K562 (cell line): Measurements from ENCODE around the gene ZSWIM4. TPM values are rescaled to one million over a fixed set of nuclear protein-coding genes. Genes with fewer than 3 reads are reported as not detected.

Source experiments
- CBX3 ChIP-seq, 2 experiments: IDR thresholded peaks; 1 replicate in 1 of 2; 2 replicates in 1 of 2; pipeline ENCODE4 v1.6.1; 2012; ENCODE audit warnings: inconsistent platforms in 2 of 2, low read length in 2 of 2, borderline replicate concordance in 1 of 2, control low read depth in 1 of 2
- DEAF1 ChIP-seq: fragments of 450-650 bp; formaldehyde crosslinking; IDR thresholded peaks from 2 replicates; pipeline ENCODE4 v1.4.0; 2020; ENCODE audit warnings: mild to moderate bottlenecking, moderate library complexity
- HDAC1 ChIP-seq, 2 experiments: fragments of 450-650 bp; IDR thresholded peaks; 2 replicates each; pipeline ENCODE4 v1.6.1; 2016 to 2017; ENCODE audit warnings: inconsistent platforms in 1 of 2, mild to moderate bottlenecking in 1 of 2, moderate library complexity in 1 of 2
- HNRNPUL1 ChIP-seq: fragments of 200-400 bp; formaldehyde crosslinking; IDR thresholded peaks from 2 replicates; pipeline ENCODE4 v1.6.1; 2017; ENCODE audit warnings: low read length
- JUND ChIP-seq, 2 experiments: IDR thresholded peaks; 2 replicates in 1 of 2; 3 replicates in 1 of 2; pipeline ENCODE4 v1.6.1; 2011; ENCODE audit warnings: borderline replicate concordance in 2 of 2, low read depth in 2 of 2, low read length in 2 of 2, improper control_type of control experiment in 1 of 2, missing biosample characterization in 1 of 2, missing genetic modification characterization in 1 of 2, missing genetic modification reagents in 1 of 2
- MEIS2 ChIP-seq: fragments of 450-650 bp; IDR thresholded peaks from 2 replicates; pipeline ENCODE4 v1.6.1; 2014; ENCODE audit warnings: mild to moderate bottlenecking; ENCODE audit not compliant: partially characterized antibody
- MTF1 ChIP-seq: fragments of 250-450 bp; sonication (Bioruptor Pico); IDR thresholded peaks from 2 replicates; pipeline ENCODE4 v1.9.0; 2021; ENCODE audit warnings: moderate library complexity, mild to moderate bottlenecking, inconsistent platforms, borderline replicate concordance
- MYNN ChIP-seq, 2 experiments: sonication (generic); formaldehyde crosslinking in 1 of 2; IDR thresholded peaks; 2 replicates each; pipeline versions ENCODE4 v1.5.0 to v1.6.1; 2016 to 2020; ENCODE audit warnings: antibody characterized with exemption in 1 of 2, missing genetic modification reagents in 1 of 2
- NELFE ChIP-seq: IDR thresholded peaks from 2 replicates; pipeline ENCODE4 v1.6.1; 2011; ENCODE audit warnings: mild to moderate bottlenecking; ENCODE audit not compliant: insufficient read depth, insufficient read length
- POLR2AphosphoS2 ChIP-seq: IDR thresholded peaks from 2 replicates; pipeline ENCODE4 v1.6.1; 2012; ENCODE audit warnings: low read length, improper control_type of control experiment
- SAFB2 ChIP-seq: fragments of 200-400 bp; formaldehyde crosslinking; IDR thresholded peaks from 2 replicates; pipeline ENCODE4 v1.6.1; 2018; ENCODE audit warnings: borderline replicate concordance, low read length, low read depth, moderate library complexity; ENCODE audit not compliant: severe bottlenecking
- TAF7 ChIP-seq: fragments of 450-650 bp; IDR thresholded peaks from 2 replicates; pipeline ENCODE4 v1.6.1; 2016; ENCODE audit warnings: missing genetic modification characterization, missing compliant biosample characterization
- ZBTB7A ChIP-seq: IDR thresholded peaks from 2 replicates; pipeline ENCODE4 v1.6.1; 2011; ENCODE audit warnings: low read depth, mild to moderate bottlenecking, low read length, moderate library complexity, borderline replicate concordance; ENCODE audit not compliant: control insufficient read depth
- ZEB2 ChIP-seq: fragments of 450-650 bp; IDR thresholded peaks from 2 replicates; pipeline ENCODE4 v1.6.1; 2016
- ZNF24 ChIP-seq: fragments of 450-650 bp; IDR thresholded peaks from 2 replicates; pipeline ENCODE4 v1.6.1; 2016
- ZNF311 ChIP-seq: fragments of 250-450 bp; sonication (Bioruptor Pico); IDR thresholded peaks from 2 replicates; pipeline ENCODE4 v1.4.0; 2020; ENCODE audit warnings: mild to moderate bottlenecking, moderate library complexity
- ZNF316 ChIP-seq: fragments of 450-650 bp; IDR thresholded peaks from 2 replicates; pipeline ENCODE4 v1.6.1; 2016
- ZNF639 ChIP-seq, 2 experiments: fragments of 200-800 bp in 1 of 2; sonication (Bioruptor generic) in 1 of 2; sonication (generic) in 1 of 2; formaldehyde crosslinking in 1 of 2; IDR thresholded peaks in 1 of 2; conservative IDR thresholded peaks in 1 of 2; 2 replicates each; pipeline versions ENCODE4 v1.5.0 to v1.6.1; 2016 to 2020; ENCODE audit warnings: missing compliant biosample characterization in 1 of 2, missing genetic modification characterization in 1 of 2, missing genetic modification reagents in 1 of 2
- polyA plus RNA-seq, 8 experiments: library from polyadenylated mRNA; depleted of rRNA in 4 of 8; stranded (reverse) in 5 of 8; unstranded in 3 of 8; fragments of >200 nt; fragmentation: Nextera tagmentation in 2 of 8; fragmentation: Illumina TruSeq in 1 of 8; extraction: Ambion mirVana in 2 of 8; extraction: Trizol in 1 of 8; gene quantifications; 2 replicates each; pipeline versions ENCODE4 v1.2.1 to v1.2.3, GENCODE V29; 2011 to 2014; ENCODE audit warnings: inconsistent platforms in 1 of 8, missing spikeins in 1 of 8
- total RNA-seq, 7 experiments: library from RNA; depleted of rRNA in 6 of 7; stranded (reverse); fragments of >200 nt in 6 of 7; fragmentation: Illumina TruSeq in 2 of 7; extraction: Trizol in 2 of 7; gene quantifications; 2 replicates each; pipeline versions ENCODE4 v1.2.1 to v1.2.3, GENCODE V29; 2011 to 2021; ENCODE audit warnings: low replicate concordance in 1 of 7
- TF ChIP-seq, protein P1 (sequence below): sonication (generic); formaldehyde crosslinking; IDR thresholded peaks from 2 replicates; pipeline ENCODE4 v1.8.0; 2023; ENCODE audit warnings: mild to moderate bottlenecking, missing genetic modification reagents

Gene ZSWIM4
- total and polyA plus RNA-seq, 9 of the 15 experiments (the other 6 are each of a cell fraction or from before 2014, with no cell fraction given) = 0.25 to 3.7 (median 0.79) TPM; not detected in 2

GRCh38 chr19:13880059-13881043 lies 85.1 kb downstream of the ZSWIM4 start (continued):
- TF ChIP-seq ZNF639 (CRISPR knock-in tag; conservative IDR thresholded peaks at IDR 0.05 in 1 of 2, IDR thresholded peaks at IDR 0.05 in 1 of 2) (peak in 1 of 2 experiments; percentile 77; a peak in 2 of 4 replicates), MTF1 (CRISPR knock-in tag) (no peak), MYNN (IDR thresholded peaks at IDR 0.05) (peak; percentile 88; the same call in 1 of the 2 replicates), MYNN (CRISPR knock-in tag; IDR thresholded peaks at IDR 0.05) (no peak), ZNF316 (peak; percentile 94), ZNF24 (peak; percentile 71; the same call in 1 of the 2 replicates), TAF7 (tag) (peak; percentile 35; the same call in 1 of the 2 replicates), ZNF311 (no peak), HDAC1 (IDR thresholded peaks at IDR 0.05) (0 out of 4 replicates have a peak, but pooled peaks of 1 of the 2 experiments have one; percentile 15), SAFB2 (no peak), CBX3 (IDR thresholded peaks at IDR 0.05; ENCODE audit: borderline replicate concordance in 1 of 2, low read length in 2 of 2) (peak in 1 of 2 experiments; percentile 51; a peak in 1 of 3 replicates), HNRNPUL1 (no peak), ZEB2 (no peak), DEAF1 (CRISPR knock-in tag) (peak; percentile 100), POLR2AphosphoS2 (0 out of 2 replicates have a peak, but pooled peaks have one; percentile 43), JUND (IDR thresholded peaks at IDR 0.05; ENCODE audit: borderline replicate concordance, low read depth, low read length) (peak; percentile 100), JUND (tag; IDR thresholded peaks at IDR 0.05; ENCODE audit: borderline replicate concordance, low read depth, low read length) (peak; percentile 98; the same call in 2 of the 3 replicates), NELFE (no peak), ZBTB7A (peak; percentile 83), MEIS2 (peak; percentile 62)
- TF ChIP-seq, protein P1, sequence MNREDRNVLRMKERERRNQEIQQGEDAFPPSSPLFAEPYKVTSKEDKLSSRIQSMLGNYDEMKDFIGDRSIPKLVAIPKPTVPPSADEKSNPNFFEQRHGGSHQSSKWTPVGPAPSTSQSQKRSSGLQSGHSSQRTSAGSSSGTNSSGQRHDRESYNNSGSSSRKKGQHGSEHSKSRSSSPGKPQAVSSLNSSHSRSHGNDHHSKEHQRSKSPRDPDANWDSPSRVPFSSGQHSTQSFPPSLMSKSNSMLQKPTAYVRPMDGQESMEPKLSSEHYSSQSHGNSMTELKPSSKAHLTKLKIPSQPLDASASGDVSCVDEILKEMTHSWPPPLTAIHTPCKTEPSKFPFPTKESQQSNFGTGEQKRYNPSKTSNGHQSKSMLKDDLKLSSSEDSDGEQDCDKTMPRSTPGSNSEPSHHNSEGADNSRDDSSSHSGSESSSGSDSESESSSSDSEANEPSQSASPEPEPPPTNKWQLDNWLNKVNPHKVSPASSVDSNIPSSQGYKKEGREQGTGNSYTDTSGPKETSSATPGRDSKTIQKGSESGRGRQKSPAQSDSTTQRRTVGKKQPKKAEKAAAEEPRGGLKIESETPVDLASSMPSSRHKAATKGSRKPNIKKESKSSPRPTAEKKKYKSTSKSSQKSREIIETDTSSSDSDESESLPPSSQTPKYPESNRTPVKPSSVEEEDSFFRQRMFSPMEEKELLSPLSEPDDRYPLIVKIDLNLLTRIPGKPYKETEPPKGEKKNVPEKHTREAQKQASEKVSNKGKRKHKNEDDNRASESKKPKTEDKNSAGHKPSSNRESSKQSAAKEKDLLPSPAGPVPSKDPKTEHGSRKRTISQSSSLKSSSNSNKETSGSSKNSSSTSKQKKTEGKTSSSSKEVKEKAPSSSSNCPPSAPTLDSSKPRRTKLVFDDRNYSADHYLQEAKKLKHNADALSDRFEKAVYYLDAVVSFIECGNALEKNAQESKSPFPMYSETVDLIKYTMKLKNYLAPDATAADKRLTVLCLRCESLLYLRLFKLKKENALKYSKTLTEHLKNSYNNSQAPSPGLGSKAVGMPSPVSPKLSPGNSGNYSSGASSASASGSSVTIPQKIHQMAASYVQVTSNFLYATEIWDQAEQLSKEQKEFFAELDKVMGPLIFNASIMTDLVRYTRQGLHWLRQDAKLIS (CRISPR knock-in tag) = 0 out of 2 replicates have a peak, but pooled peaks have one; percentile 84
